T-helper 22 cell (primary cell): ENCODE measurements around the gene SOX13.

Source experiments
- DNase-seq: peaks from one replicate; pipeline ENCODE4 v3.0.0-alpha.2; 2020; ENCODE audit warnings: low read depth

The SOX13 gene

DNA sequence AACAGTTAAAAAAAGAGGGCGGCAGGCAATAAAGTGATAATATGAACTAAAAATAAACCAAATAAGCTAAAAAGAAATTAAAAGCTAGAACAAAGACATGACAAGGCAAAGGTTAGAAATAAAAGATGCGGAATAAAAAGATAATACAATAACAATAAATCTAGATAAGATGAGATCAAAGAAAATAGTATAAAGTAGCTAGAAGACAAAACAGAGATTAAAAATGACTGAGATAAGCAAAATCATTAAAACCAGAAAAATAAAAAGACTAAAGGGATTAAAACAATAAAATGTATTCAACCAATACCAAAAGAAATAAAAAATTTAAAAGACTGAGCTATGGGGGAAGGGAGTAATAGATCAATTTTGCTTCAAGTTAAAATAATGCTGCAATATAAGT is 10.8 kb upstream of the SOX13 start:
- no peak for DNase-seq

DNA sequence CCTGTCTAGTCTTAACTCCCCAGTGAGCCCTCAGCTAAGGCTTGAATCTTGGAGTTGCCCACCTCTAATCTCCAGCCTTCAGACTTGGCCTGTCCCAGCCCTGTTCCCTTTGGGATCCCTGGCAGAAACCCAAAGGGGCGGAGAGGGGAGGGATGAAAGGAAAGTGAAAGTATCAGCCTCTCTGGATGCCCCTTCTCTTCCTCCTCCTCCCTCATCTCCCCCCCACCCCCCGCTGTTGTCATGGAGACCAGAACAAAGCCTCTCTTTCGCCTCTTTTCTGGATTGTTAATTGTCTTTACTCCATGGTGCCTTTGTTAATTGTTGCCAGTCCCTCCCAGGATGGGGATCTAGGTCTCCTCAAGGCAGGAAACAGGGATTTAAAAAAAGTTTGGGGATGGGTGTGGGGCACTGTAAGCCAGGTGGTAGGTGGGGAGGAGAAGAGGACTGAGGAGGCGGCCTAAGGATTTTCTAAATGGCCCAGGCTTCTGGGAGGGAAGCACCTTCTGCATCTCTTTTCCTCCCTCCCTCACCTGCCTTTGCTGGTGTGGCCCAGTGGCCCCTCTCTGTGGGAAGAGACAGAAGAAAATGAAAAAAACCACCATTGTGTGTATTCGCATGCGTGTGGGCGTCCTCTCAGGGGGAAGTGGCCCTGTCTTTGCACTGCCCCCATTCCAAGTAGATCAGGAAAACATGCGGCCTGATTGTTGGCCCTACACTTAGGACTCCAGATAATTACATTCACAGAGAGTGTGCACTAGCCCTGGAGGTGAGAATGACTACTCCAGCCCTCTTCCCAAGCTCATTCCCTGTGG is 7.5 kb upstream of the SOX13 start:
- no peak for DNase-seq

DNA sequence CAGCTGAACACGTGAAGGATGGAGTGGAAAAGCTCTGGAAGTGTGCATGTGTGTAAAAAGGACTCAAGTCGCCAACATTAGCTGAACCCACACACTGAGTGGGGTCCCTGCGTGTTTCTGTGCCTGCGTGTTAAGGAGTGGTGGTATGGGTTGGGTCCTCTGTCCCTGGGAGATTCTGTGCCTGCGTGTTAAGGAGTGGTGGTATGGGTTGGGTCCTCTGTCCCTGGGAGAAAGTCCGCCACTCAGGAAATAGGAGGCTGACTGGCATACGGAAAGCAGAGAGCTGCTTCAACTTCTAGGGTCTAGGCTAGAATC is 7.0 kb upstream of the SOX13 start:
- no peak for DNase-seq

- DNase-seq, result no peak
Measured at GRCh38 chr1:204067935-204068334, 5.0 kb upstream of the SOX13 start.

DNA sequence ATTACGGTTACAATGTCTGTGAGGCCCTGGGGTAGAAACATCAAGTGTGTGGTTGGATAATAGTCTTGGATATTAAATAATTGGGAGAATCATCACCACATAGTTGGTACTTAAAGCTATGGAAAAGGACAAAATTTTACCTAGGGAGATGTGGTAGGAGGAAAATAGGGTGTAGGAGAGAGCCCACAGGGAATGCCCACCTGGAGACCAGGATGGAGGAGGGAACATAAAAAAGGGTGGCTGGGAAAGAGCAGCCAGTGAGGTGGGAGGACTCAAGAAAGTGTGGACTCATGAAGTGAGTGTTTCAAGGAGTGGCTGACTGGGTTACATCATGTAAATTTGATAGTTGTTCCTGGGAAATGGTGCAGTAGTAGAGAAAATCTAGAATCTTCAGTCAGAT is 3.0 kb upstream of the SOX13 start:
- DNase-seq, result no peak

GRCh38 chr1:204070895-204071294 is 2.0 kb upstream of the SOX13 start:
- DNase-seq, result no peak

- no peak for DNase-seq
Measured at GRCh38 chr1:204073837-204074273, 940 bp downstream of the SOX13 start.

GRCh38 chr1:204074274-204075138 is 1.6 kb downstream of the SOX13 start:
- DNase-seq, result no peak

- DNase-seq, result no peak
Measured at GRCh38 chr1:204075139-204075521, 2.2 kb downstream of the SOX13 start.

- DNase-seq, result no peak
Measured at GRCh38 chr1:204075890-204076846, 3.3 kb downstream of the SOX13 start.

- no peak for DNase-seq
Measured at GRCh38 chr1:204076891-204077290, 4.0 kb downstream of the SOX13 start.

DNA sequence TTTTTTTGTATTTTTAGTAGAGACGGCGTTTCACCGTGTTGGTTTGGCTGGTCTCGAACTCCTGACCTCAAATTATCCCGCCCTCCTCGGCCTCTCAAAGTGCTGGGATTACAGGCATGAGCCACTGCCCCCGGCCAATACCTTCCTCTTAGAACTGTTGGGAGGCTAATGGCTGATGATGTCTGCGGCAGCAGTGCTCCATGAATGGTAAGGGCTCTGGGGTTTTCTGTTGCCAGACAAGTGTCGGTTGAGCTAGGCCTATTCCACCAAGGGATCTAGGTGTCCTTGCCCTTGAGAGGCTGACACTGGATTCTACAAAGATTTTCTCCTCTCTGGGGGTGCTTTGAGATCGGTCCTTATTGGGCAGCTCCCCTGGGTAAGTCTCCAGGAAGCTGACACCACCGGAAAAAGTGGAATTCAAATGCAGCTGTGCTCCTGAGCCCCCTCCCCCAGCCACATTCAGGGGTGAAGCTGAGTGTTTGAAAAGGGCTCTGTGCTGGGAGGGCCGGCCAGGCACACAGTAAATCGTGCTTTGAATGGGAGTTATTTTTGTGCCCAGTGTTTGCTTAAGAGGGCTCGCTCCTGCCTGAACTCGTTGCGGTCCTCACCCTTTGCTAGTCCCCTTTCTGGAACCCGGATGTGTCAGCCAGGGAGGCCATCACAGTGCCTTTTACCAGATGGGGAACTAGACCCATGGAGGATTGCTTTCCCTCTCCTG is 5.2 kb downstream of the SOX13 start:
- DNase-seq, result no peak

DNA sequence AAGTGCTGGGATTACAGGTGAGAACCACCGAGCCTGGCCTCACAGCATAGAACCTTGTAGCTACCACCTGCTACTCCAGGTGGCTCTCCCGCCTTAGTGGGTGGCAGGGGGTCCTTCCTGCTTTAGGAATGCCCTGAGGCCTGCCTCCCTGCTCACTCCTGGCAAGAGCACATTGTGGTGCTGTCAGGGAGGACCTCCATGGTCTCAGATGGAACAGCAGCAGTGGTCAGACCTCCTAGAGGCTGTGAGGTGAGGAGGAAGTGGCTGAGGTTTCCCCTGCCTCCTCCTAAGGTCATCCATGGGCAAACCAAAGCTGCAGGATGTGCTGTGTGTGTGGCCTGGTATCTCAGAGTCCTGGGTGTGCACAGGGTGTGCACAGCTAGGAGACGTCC is 6.7 kb downstream of the SOX13 start:
- DNase-seq, result no peak

- no peak for DNase-seq
Measured at GRCh38 chr1:204080163-204080903, 7.4 kb downstream of the SOX13 start.

GRCh38 chr1:204081164-204081790 is 8.4 kb downstream of the SOX13 start:
- no peak for DNase-seq

- DNase-seq, result no peak
Measured at GRCh38 chr1:204081791-204082513, 9.0 kb downstream of the SOX13 start.

GRCh38 chr1:204083491-204083890 is 10.6 kb downstream of the SOX13 start:
- DNase-seq, result no peak

- no peak for DNase-seq
Measured at GRCh38 chr1:204084247-204084772, 11.4 kb downstream of the SOX13 start.

- DNase-seq, result no peak
Measured at GRCh38 chr1:204085876-204086275, 13.0 kb downstream of the SOX13 start.
